Measurements from ENCODE around the gene C1orf210.

C1orf210 gene

GRCh38 chr1:43285269-43285990, at the start of gene C1orf210:
TSS of gene C1orf210 (minus strand) at chr1:43285581. CDS start at chr1:43283270, 2,311 bp downstream.
- Histone ChIP-seq H3K27me3 (ENCODE audit: insufficient read depth, poor library complexity, severe bottlenecking) (no peaks in the 10 kb centered on the region), H3K36me3 (ENCODE audit: low read depth) (no peaks in the 10 kb centered on the region), H3K27ac (ENCODE audit: poor library complexity, severe bottlenecking) (no peak within 1 kb of the TSS), H3K4me3 (ENCODE audit: severe bottlenecking) (peak within 1 kb of the TSS; percentile 38), H3K4me1 (ENCODE audit: insufficient read depth, poor library complexity, severe bottlenecking) (peaks cover 3% of the 10 kb centered on the region), H3K9me3 (ENCODE audit: severe bottlenecking) (no peaks in the 10 kb centered on the region)
- DNase-seq (ENCODE audit: low spot score) = peak; percentile 98
- peak; percentile 86 for TF ChIP-seq CTCF (IDR thresholded peaks at IDR 0.05; ENCODE audit: poor library complexity, severe bottlenecking)
- ATAC-seq (ENCODE audit: low read depth) = peak; percentile 98

DNA sequence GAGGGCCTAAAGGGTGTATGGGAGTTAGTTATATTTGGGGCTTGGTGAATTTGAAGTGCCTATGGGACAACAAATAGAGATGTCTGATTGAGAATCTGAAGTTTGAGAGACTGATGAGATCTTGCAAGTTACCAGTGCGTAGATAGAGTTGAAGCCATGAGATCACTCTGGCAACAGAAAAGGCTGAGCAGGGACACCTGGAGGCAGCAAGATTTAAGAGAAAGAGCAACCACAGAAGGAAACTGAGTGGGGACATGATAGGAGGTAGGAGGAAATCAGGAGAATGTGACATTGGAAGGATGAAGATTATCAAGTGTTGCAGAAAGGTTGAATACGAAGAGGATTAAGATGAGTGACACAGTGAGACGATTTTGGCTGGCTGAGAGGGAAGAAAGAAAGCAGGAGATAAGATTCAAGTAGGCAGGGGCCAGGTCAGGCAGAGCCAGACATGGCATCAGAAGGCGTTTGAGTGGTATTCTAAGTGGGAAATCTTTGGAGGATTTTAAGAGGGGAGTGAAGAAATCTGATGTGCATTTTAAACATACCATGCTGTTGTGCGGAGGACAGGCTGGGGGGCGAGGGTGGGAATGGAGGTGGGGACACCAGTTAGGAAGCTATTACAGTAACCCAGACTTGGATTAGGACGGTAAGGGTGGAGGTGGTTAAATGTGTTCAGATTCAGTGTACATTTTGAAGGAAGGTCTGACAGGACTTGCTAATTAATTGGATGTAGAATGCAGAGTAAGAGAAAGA, 49.2 kb upstream of the C1orf210 start:
- Histone ChIP-seq H3K4me1 (ENCODE audit: insufficient read depth, poor library complexity, severe bottlenecking) (no peaks in the 10 kb centered on the region), H3K27ac (ENCODE audit: poor library complexity, severe bottlenecking) (no peak overlapping the region), H3K27me3 (ENCODE audit: insufficient read depth, poor library complexity, severe bottlenecking) (no peaks in the 10 kb centered on the region), H3K9me3 (ENCODE audit: severe bottlenecking) (no peaks in the 10 kb centered on the region), H3K36me3 (ENCODE audit: low read depth) (no peaks in the 10 kb centered on the region), H3K4me3 (ENCODE audit: severe bottlenecking) (no peak overlapping the region)
- ATAC-seq (ENCODE audit: low read depth) (no peak), DNase-seq (ENCODE audit: low spot score) (no peak)
- no peak for TF ChIP-seq CTCF (IDR thresholded peaks at IDR 0.05; ENCODE audit: poor library complexity, severe bottlenecking)

DNA sequence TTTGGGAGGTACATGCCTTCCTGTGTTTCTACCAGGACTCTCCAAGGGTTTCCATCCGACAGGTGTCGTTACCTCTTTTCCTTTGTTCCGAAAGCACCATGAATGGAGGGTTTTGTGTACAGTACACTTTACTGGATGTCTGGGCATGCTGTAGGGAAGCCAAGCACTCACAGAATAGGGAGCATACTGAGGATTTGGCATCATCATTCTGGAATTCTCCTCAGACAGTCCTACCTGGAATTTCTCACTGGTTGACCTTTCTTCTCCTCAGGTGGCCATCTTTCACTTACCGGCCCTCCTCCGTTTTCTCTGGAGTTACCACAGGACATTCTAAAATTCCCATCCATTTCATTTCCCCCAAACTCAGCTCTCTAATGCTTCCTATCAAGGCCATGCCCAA, 46.3 kb upstream of the C1orf210 start:
- no peak overlapping the region for H3K27ac ChIP-seq (ENCODE audit: poor library complexity, severe bottlenecking)
- no peaks in the 10 kb centered on the region for H3K27me3 ChIP-seq (ENCODE audit: insufficient read depth, poor library complexity, severe bottlenecking)
- H3K36me3 ChIP-seq (ENCODE audit: low read depth) = no peaks in the 10 kb centered on the region
- no peaks in the 10 kb centered on the region for H3K9me3 ChIP-seq (ENCODE audit: severe bottlenecking)
- TF ChIP-seq CTCF (IDR thresholded peaks at IDR 0.05; ENCODE audit: poor library complexity, severe bottlenecking) = no peak
- ATAC-seq (ENCODE audit: low read depth) (no peak), DNase-seq (ENCODE audit: low spot score) (no peak)
- no peak overlapping the region for H3K4me3 ChIP-seq (ENCODE audit: severe bottlenecking)
- H3K4me1 ChIP-seq (ENCODE audit: insufficient read depth, poor library complexity, severe bottlenecking) = no peaks in the 10 kb centered on the region

GRCh38 chr1:43329995-43330751, 44.8 kb upstream of the C1orf210 start:
- H3K4me3 ChIP-seq (ENCODE audit: severe bottlenecking) = no peak overlapping the region
- ATAC-seq (ENCODE audit: low read depth) (peak; percentile 83), DNase-seq (ENCODE audit: low spot score) (no peak)
- no peak for TF ChIP-seq CTCF (IDR thresholded peaks at IDR 0.05; ENCODE audit: poor library complexity, severe bottlenecking)
- H3K9me3 ChIP-seq (ENCODE audit: severe bottlenecking) = peaks cover 7% of the 10 kb centered on the region
- H3K27me3 ChIP-seq (ENCODE audit: insufficient read depth, poor library complexity, severe bottlenecking) = no peaks in the 10 kb centered on the region
- no peak overlapping the region for H3K27ac ChIP-seq (ENCODE audit: poor library complexity, severe bottlenecking)
- no peaks in the 10 kb centered on the region for H3K4me1 ChIP-seq (ENCODE audit: insufficient read depth, poor library complexity, severe bottlenecking)
- H3K36me3 ChIP-seq (ENCODE audit: low read depth) = no peaks in the 10 kb centered on the region
